Thoracic aorta (tissue), 2 donors: ENCODE measurements around the gene PTPRO. TPM values are rescaled to one million over a fixed set of nuclear protein-coding genes. Genes with fewer than 3 reads are reported as not detected.

Experiments used
- ATAC-seq: fragments of 150-250 bp; one replicate; pipeline ENCODE4 v1.8.0; 2017; ENCODE audit warnings: low read depth; ENCODE audit not compliant: insufficient number of reproducible peaks, low FRiP score
- DNase-seq: peaks from one replicate; pipeline ENCODE4 v3.0.0-alpha.2; 2020; ENCODE audit warnings: low spot score
- H3K27ac ChIP-seq, 2 donors: fragments of 200-600 bp; sonication (generic); 1 replicate in 1 of 2; 2 replicates in 1 of 2; pipeline ENCODE4 v1.5.1; 2016; ENCODE audit warnings: mild to moderate bottlenecking in 2 of 2, moderate library complexity in 2 of 2
- H3K27me3 ChIP-seq: fragments of 200-600 bp; sonication (generic); replicated peaks from 2 replicates; pipeline ENCODE4 v1.6.0; 2016; ENCODE audit warnings: mild to moderate bottlenecking; ENCODE audit not compliant: insufficient read depth
- H3K36me3 ChIP-seq: fragments of 200-600 bp; sonication (generic); one replicate; pipeline ENCODE4 v1.5.1; 2016
- H3K4me1 ChIP-seq, 2 donors: fragments of 200-600 bp; sonication (generic); 1 replicate in 1 of 2; 2 replicates in 1 of 2; pipeline versions ENCODE4 v1.5.1 to v1.6.0; 2016; ENCODE audit warnings: low read depth in 2 of 2, mild to moderate bottlenecking in 1 of 2; ENCODE audit not compliant: control insufficient read depth in 1 of 2
- H3K4me3 ChIP-seq: fragments of 200-600 bp; sonication (generic); 2 replicates; pipeline ENCODE4 v1.5.1; 2016; ENCODE audit warnings: mild to moderate bottlenecking
- H3K9me3 ChIP-seq: fragments of 200-600 bp; sonication (generic); 2 replicates; pipeline ENCODE4 v1.5.1; 2016
- total RNA-seq, 2 donors: library from RNA; depleted of rRNA; stranded (reverse); fragments of >200 nt; gene quantifications; one replicate each; pipeline versions ENCODE4 v1.1.0 to v1.2.3, GENCODE V29; 2016
- TF ChIP-seq, protein P1 (sequence below): fragments of 200-600 bp; sonication (generic); IDR thresholded peaks from one replicate; pipeline ENCODE4 v1.5.1; 2019; ENCODE audit warnings: antibody characterized with exemption

Gene PTPRO
- total RNA-seq, 2 donors from 2014 or later, result 11.9 to 19.5 TPM

DNA sequence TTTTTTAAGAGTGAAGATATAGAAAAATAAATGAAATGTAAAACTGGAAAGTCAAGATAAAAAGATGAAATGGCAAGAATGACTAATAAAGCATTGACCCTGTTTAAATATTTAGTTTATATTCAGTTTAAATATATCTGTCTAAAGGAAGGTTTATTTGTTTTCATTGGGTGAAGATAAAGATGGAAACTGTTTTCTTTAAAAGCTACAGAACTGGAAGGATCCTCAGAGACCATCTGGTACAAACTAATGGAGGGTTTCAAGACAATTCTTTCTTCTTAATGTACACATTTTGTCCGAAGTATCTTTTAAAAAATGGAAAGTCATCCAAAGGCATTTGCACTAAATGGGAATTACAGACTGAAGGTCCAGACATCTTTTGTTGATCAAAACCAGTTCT, 324.3 kb downstream of the PTPRO start:
- Histone ChIP-seq H3K4me1 (no peaks in the 10 kb centered on the region), H3K4me3 (no peak overlapping the region), H3K36me3 (peaks cover 4% of the 10 kb centered on the region), H3K27ac (no peak overlapping the region), H3K9me3 (no peaks in the 10 kb centered on the region), H3K27me3 (no peaks in the 10 kb centered on the region)
- TF ChIP-seq, protein P1, sequence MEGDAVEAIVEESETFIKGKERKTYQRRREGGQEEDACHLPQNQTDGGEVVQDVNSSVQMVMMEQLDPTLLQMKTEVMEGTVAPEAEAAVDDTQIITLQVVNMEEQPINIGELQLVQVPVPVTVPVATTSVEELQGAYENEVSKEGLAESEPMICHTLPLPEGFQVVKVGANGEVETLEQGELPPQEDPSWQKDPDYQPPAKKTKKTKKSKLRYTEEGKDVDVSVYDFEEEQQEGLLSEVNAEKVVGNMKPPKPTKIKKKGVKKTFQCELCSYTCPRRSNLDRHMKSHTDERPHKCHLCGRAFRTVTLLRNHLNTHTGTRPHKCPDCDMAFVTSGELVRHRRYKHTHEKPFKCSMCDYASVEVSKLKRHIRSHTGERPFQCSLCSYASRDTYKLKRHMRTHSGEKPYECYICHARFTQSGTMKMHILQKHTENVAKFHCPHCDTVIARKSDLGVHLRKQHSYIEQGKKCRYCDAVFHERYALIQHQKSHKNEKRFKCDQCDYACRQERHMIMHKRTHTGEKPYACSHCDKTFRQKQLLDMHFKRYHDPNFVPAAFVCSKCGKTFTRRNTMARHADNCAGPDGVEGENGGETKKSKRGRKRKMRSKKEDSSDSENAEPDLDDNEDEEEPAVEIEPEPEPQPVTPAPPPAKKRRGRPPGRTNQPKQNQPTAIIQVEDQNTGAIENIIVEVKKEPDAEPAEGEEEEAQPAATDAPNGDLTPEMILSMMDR, result no peak
- ATAC-seq (no peak), DNase-seq (no peak)

Other genes with a start within 250 kb of the PTPRO start
- gene RERG, start 101.1 kb upstream of the PTPRO start, total RNA-seq, result 100 to 1,000 TPM in 1 of 2 donors, 10 to 100 TPM in 1; 92.3 to 120 TPM